ENCODE results near the gene ERC2.

The ERC2 gene

DNA sequence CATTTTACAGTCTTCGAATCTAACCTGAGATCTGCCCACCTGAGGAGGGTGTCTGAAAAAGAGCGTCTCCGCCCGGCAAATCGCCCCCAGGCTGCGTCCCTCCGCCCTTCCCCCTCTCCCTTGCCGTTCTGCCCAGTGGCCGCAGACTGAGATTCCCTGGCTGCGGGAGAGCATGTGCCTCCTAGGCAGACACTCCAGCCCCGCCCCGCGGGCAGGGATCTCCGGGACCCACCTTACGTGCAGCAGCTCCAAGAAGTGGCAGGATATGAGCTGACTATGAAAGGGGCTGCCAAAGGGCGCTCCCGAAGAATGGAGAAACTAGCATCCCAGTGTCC, 978.5 kb downstream of the ERC2 start:
- Histone ChIP-seq H3K36me3 (ENCODE audit: control insufficient read depth, insufficient read depth, low read length, severe bottlenecking) (no peaks in the 10 kb centered on the region), H3K9me3 (ENCODE audit: control insufficient read depth, low read length) (no peaks in the 10 kb centered on the region), H3K27me3 (replicated peaks; ENCODE audit: control insufficient read depth, insufficient read depth, low read length) (peaks cover 11% of the 10 kb centered on the region), H3K4me3 (ENCODE audit: low read length) (no peak overlapping the region), H3K9ac (ENCODE audit: low read length) (no peak overlapping the region), H3K4me1 (ENCODE audit: control insufficient read depth, insufficient read depth, low read length) (peaks cover 11% of the 10 kb centered on the region)
- DNase-seq (ENCODE audit: low read depth) = no peak

DNA sequence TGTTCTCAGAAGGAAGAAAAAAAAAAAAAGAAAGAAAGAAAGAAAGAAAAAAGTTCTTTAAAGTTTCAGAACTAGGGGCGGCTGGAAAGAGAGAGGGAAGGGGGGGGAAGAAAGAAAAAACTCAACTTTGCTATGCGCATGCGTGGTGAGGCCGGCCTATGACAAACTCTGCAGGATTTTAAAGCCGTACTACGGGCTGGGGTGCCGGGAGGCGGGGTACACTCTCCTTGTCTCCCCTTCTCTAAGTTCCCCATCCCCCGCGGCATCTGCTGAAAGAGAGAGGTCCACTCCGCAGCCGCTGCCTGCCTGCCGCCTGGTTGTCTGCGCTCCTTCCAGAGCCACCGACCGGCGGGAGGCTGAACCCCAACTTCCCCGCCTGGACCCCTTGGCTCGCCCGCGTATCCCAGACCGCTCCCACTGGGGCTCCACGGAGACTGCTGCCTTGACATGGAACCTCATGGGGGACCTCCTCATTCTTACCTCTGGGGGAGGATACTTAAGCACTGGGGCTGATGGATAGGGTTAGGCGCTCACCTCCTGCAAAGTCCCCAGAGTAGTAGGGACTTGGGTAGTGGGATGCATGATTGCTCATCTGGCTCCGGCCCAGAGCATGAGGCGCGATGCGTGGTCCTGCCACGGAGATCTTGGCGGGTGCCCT, 979.7 kb downstream of the ERC2 start:
- peak; percentile 93 for DNase-seq (ENCODE audit: low read depth)
- no peaks in the 10 kb centered on the region for H3K36me3 ChIP-seq (ENCODE audit: control insufficient read depth, insufficient read depth, low read length, severe bottlenecking)
- H3K9ac ChIP-seq (ENCODE audit: low read length) = peak overlapping the region; percentile 82
- peaks cover 11% of the 10 kb centered on the region for H3K4me1 ChIP-seq (ENCODE audit: control insufficient read depth, insufficient read depth, low read length)
- peaks cover 11% of the 10 kb centered on the region for H3K27me3 ChIP-seq (replicated peaks; ENCODE audit: control insufficient read depth, insufficient read depth, low read length)
- peak overlapping the region; percentile 93 for H3K4me3 ChIP-seq (ENCODE audit: low read length)
- H3K9me3 ChIP-seq (ENCODE audit: control insufficient read depth, low read length) = no peaks in the 10 kb centered on the region

GRCh38 chr3:55487381-55488241, 980.7 kb downstream of the ERC2 start:
- Histone ChIP-seq H3K27me3 (replicated peaks; ENCODE audit: control insufficient read depth, insufficient read depth, low read length) (peaks cover 7% of the 10 kb centered on the region), H3K4me3 (ENCODE audit: low read length) (peak overlapping the region; percentile 93), H3K9ac (ENCODE audit: low read length) (peak overlapping the region; percentile 82), H3K9me3 (ENCODE audit: control insufficient read depth, low read length) (no peaks in the 10 kb centered on the region), H3K36me3 (ENCODE audit: control insufficient read depth, insufficient read depth, low read length, severe bottlenecking) (no peaks in the 10 kb centered on the region), H3K4me1 (ENCODE audit: control insufficient read depth, insufficient read depth, low read length) (peaks cover 13% of the 10 kb centered on the region)
- peak; percentile 63 for DNase-seq (ENCODE audit: low read depth)

DNA sequence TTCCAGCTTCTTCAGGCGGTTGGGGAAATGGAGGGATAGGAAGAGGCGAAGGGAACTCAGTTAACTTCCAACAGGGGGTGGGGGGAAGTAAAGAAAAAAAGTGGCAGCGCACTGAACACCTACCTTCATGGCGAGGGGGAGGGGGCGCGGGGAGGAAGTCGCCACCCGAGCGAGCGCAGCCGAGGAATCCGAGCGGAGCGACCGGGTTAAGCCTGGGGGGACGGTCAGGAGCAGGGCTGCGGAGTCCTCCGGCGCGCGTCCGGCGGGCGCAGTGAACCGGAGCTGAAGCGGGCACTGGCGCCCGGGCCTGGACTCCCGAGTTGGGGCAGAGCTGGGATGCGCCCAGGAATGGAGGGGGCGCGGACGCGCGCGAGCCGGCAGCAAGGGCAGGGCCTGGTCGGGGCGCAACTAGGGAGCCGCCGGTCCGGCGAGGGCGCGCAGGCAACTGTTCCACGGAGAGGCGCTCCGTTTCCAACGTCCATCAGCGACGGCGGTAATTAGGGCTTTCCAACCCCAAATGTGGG, 981.3 kb downstream of the ERC2 start, which contains the start of gene WNT5A:
Gene WNT5A (minus strand): TSS at position 450 of the 524 bp plus-strand sequence. CDS start 321 bp downstream, at position 129.
- Histone ChIP-seq H3K27me3 (replicated peaks; ENCODE audit: control insufficient read depth, insufficient read depth, low read length) (peaks cover 7% of the 10 kb centered on the region), H3K9me3 (ENCODE audit: control insufficient read depth, low read length) (no peaks in the 10 kb centered on the region), H3K4me3 (ENCODE audit: low read length) (peak within 1 kb of the TSS; percentile 93), H3K36me3 (ENCODE audit: control insufficient read depth, insufficient read depth, low read length, severe bottlenecking) (no peaks in the 10 kb centered on the region), H3K4me1 (ENCODE audit: control insufficient read depth, insufficient read depth, low read length) (peaks cover 20% of the 10 kb centered on the region), H3K9ac (ENCODE audit: low read length) (peak within 1 kb of the TSS; percentile 82)
- DNase-seq (ENCODE audit: low read depth) = peak; percentile 66

GRCh38 chr3:55486101-55486856, 982.0 kb downstream of the ERC2 start:
- H3K4me3 ChIP-seq (ENCODE audit: low read length) = peak overlapping the region; percentile 93
- H3K4me1 ChIP-seq (ENCODE audit: control insufficient read depth, insufficient read depth, low read length) = peaks cover 24% of the 10 kb centered on the region
- H3K9me3 ChIP-seq (ENCODE audit: control insufficient read depth, low read length) = no peaks in the 10 kb centered on the region
- H3K9ac ChIP-seq (ENCODE audit: low read length) = peak overlapping the region; percentile 82
- no peaks in the 10 kb centered on the region for H3K36me3 ChIP-seq (ENCODE audit: control insufficient read depth, insufficient read depth, low read length, severe bottlenecking)
- H3K27me3 ChIP-seq (replicated peaks; ENCODE audit: control insufficient read depth, insufficient read depth, low read length) = peaks cover 7% of the 10 kb centered on the region
- DNase-seq (ENCODE audit: low read depth) = peak; percentile 75

- peaks cover 30% of the 10 kb centered on the region for H3K4me1 ChIP-seq (ENCODE audit: control insufficient read depth, insufficient read depth, low read length)
- peak overlapping the region; percentile 93 for H3K4me3 ChIP-seq (ENCODE audit: low read length)
- H3K27me3 ChIP-seq (replicated peaks; ENCODE audit: control insufficient read depth, insufficient read depth, low read length) = peaks cover 7% of the 10 kb centered on the region
- H3K36me3 ChIP-seq (ENCODE audit: control insufficient read depth, insufficient read depth, low read length, severe bottlenecking) = no peaks in the 10 kb centered on the region
- H3K9me3 ChIP-seq (ENCODE audit: control insufficient read depth, low read length) = no peaks in the 10 kb centered on the region
- DNase-seq (ENCODE audit: low read depth) = peak; percentile 96
- H3K9ac ChIP-seq (ENCODE audit: low read length) = peak overlapping the region; percentile 82
These were observed 983.2 kb downstream of the ERC2 start for GRCh38 chr3:55484801-55485791.

DNA sequence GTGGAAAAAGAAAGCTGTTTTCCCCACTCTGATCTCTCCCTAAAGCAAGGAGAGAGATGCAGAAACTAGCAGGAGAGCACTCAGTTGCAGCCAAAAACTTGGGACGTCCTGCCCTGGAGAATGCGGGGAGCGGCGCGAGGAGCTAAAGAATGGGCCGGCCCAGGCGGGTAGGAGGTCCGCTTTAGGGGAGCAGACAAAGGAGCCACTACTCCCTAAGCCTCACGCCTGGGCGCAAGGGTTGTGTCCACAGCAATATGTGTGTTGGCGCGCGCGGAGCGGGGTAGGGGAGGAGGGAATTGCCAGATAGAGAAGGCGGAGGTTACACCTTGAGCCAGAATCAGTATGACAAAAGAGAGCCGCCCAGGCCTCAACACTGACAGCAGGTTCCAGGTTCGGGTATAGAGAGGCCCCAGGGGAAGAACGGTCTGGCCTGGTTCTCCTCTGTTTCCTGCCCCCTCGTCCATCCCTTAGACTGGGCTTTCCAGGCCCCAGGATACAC, 984.0 kb downstream of the ERC2 start:
- peak overlapping the region; percentile 81 for H3K9ac ChIP-seq (ENCODE audit: low read length)
- H3K4me3 ChIP-seq (ENCODE audit: low read length) = peak overlapping the region; percentile 93
- H3K36me3 ChIP-seq (ENCODE audit: control insufficient read depth, insufficient read depth, low read length, severe bottlenecking) = no peaks in the 10 kb centered on the region
- peak; percentile 73 for DNase-seq (ENCODE audit: low read depth)
- peaks cover 7% of the 10 kb centered on the region for H3K27me3 ChIP-seq (replicated peaks; ENCODE audit: control insufficient read depth, insufficient read depth, low read length)
- no peaks in the 10 kb centered on the region for H3K9me3 ChIP-seq (ENCODE audit: control insufficient read depth, low read length)
- peaks cover 30% of the 10 kb centered on the region for H3K4me1 ChIP-seq (ENCODE audit: control insufficient read depth, insufficient read depth, low read length)

- H3K36me3 ChIP-seq (ENCODE audit: control insufficient read depth, insufficient read depth, low read length, severe bottlenecking) = peaks cover 3% of the 10 kb centered on the region
- no peaks in the 10 kb centered on the region for H3K9me3 ChIP-seq (ENCODE audit: control insufficient read depth, low read length)
- peak overlapping the region; percentile 73 for H3K4me3 ChIP-seq (ENCODE audit: low read length)
- DNase-seq (ENCODE audit: low read depth) = peak; percentile 54
- peak overlapping the region; percentile 54 for H3K9ac ChIP-seq (ENCODE audit: low read length)
- peaks cover 26% of the 10 kb centered on the region for H3K4me1 ChIP-seq (ENCODE audit: control insufficient read depth, insufficient read depth, low read length)
- H3K27me3 ChIP-seq (replicated peaks; ENCODE audit: control insufficient read depth, insufficient read depth, low read length) = no peaks in the 10 kb centered on the region
These were observed 984.8 kb downstream of the ERC2 start for GRCh38 chr3:55483196-55484095.

DNA sequence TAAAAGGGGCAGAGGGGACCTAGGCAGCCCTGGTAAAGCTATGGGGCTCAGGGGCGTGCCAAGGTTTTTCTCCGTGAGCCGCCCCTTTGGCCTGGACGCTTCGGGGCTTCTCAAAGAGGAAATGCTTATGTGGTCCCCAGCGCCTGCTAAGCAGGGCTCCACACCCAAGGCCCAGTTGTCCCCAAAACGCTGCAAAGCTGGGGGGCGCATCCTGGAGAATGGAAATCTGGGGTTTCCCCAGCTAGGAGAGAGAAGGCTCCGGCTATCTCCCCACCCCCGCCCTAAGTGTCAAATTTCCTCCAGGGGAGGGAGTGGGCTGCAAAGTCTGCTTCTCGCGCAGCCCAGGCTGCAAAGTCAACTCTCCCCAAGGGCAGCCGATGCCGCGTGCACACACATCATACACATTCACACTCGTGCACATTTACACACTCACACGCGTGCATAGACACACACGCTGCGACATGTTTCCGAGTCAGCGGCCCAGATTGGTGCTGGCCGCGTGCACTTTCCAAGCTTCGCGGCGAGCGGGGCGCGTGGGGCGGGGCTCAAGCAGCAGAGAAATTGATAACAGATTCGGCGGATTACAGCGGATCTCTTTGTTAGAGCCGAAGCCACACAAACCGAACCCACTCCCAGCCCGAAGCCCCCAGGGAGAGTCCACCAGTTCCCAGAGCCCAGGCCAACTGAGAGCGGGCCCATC, 985.6 kb downstream of the ERC2 start:
- no peaks in the 10 kb centered on the region for H3K9me3 ChIP-seq (ENCODE audit: control insufficient read depth, low read length)
- peak overlapping the region; percentile 62 for H3K9ac ChIP-seq (ENCODE audit: low read length)
- peaks cover 25% of the 10 kb centered on the region for H3K4me1 ChIP-seq (ENCODE audit: control insufficient read depth, insufficient read depth, low read length)
- no peaks in the 10 kb centered on the region for H3K27me3 ChIP-seq (replicated peaks; ENCODE audit: control insufficient read depth, insufficient read depth, low read length)
- H3K4me3 ChIP-seq (ENCODE audit: low read length) = peak overlapping the region; percentile 73
- DNase-seq (ENCODE audit: low read depth) = peak; percentile 84
- peaks cover 3% of the 10 kb centered on the region for H3K36me3 ChIP-seq (ENCODE audit: control insufficient read depth, insufficient read depth, low read length, severe bottlenecking)

All from adipocyte (in vitro differentiated cells).